Peyer's patch (tissue), 4 donors: ENCODE results near the gene BRCA1.

Source experiments
- POLR2A ChIP-seq, 2 donors: fragments of 450-650 bp; IDR thresholded peaks; one replicate each; pipeline ENCODE4 v1.5.1; 2017; ENCODE audit warnings: antibody characterized with exemption in 2 of 2, mild to moderate bottlenecking in 2 of 2, moderate library complexity in 2 of 2
- TF ChIP-seq, protein P1 (sequence below), 6 experiments: fragments of 450-650 bp in 4 of 6; fragments of 200-600 bp in 2 of 6; sonication (generic) in 1 of 6; IDR thresholded peaks; one replicate each; pipeline ENCODE4 v1.5.1; 2017 to 2019; ENCODE audit warnings: antibody characterized with exemption in 6 of 6, mild to moderate bottlenecking in 3 of 6, moderate library complexity in 1 of 6

DNA sequence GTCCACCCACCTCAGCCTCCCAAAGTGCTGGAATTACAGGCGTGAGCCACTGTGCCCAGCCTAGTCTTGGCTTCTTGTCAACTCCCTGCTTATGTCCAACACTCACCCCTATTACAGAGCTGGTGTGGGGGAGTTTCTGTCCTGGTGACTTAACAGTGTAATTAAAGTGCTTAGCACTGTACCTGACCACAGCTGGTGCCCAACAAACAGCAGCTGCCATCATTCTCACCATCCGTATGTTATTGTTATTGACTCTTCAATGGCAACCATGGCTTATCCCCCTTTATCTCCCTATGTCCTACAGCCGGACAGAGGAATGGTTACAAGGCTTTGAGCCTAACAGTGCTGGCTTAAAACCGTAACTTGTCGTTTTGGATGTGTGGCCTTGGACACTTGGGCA, 17.0 kb upstream of the BRCA1 start:
- TF ChIP-seq, protein P1, sequence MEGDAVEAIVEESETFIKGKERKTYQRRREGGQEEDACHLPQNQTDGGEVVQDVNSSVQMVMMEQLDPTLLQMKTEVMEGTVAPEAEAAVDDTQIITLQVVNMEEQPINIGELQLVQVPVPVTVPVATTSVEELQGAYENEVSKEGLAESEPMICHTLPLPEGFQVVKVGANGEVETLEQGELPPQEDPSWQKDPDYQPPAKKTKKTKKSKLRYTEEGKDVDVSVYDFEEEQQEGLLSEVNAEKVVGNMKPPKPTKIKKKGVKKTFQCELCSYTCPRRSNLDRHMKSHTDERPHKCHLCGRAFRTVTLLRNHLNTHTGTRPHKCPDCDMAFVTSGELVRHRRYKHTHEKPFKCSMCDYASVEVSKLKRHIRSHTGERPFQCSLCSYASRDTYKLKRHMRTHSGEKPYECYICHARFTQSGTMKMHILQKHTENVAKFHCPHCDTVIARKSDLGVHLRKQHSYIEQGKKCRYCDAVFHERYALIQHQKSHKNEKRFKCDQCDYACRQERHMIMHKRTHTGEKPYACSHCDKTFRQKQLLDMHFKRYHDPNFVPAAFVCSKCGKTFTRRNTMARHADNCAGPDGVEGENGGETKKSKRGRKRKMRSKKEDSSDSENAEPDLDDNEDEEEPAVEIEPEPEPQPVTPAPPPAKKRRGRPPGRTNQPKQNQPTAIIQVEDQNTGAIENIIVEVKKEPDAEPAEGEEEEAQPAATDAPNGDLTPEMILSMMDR (IDR thresholded peaks at IDR 0.05) = no peak
- TF ChIP-seq POLR2A (IDR thresholded peaks at IDR 0.05) = no peak
